Thyroid gland (tissue), 4 donors: Measurements from ENCODE around the gene INPP5A. TPM values are rescaled to one million over a fixed set of nuclear protein-coding genes. Genes with fewer than 3 reads are reported as not detected.

Experiments
- DNase-seq, 2 donors: peaks; one replicate each; pipeline ENCODE4 v3.0.0-alpha.2; 2019
- H3K27ac ChIP-seq, 3 donors: fragments of 200-600 bp; sonication (generic); 1 replicate in 2 of 3; 2 replicates in 1 of 3; pipeline ENCODE4 v1.5.1; 2016 to 2019; ENCODE audit warnings: mild to moderate bottlenecking in 1 of 3, moderate library complexity in 1 of 3
- H3K27me3 ChIP-seq: fragments of 200-600 bp; sonication (generic); one replicate; pipeline ENCODE4 v1.5.1; 2019
- H3K36me3 ChIP-seq, 2 donors: fragments of 200-600 bp; sonication (generic); one replicate each; pipeline ENCODE4 v1.5.1; 2016 to 2019
- H3K4me1 ChIP-seq, 2 donors: fragments of 200-600 bp; sonication (generic); one replicate each; pipeline ENCODE4 v1.5.1; 2017 to 2019
- H3K4me3 ChIP-seq, 3 donors: fragments of 200-600 bp; sonication (generic); replicated peaks in 1 of 3; 1 replicate in 2 of 3; 2 replicates in 1 of 3; pipeline ENCODE4 v1.5.1; 2016; ENCODE audit warnings: mild to moderate bottlenecking in 1 of 3
- H3K9me3 ChIP-seq: fragments of 200-600 bp; sonication (generic); one replicate; pipeline ENCODE4 v1.5.1; 2017
- CTCF ChIP-seq, 6 experiments: fragments of 200-600 bp in 3 of 6; fragments of 450-650 bp in 3 of 6; sonication (generic) in 3 of 6; IDR thresholded peaks; one replicate each; pipeline ENCODE4 v1.5.1; 2016 to 2019; ENCODE audit warnings: antibody characterized with exemption in 6 of 6, mild to moderate bottlenecking in 2 of 6, inconsistent platforms in 1 of 6, moderate library complexity in 1 of 6
- POLR2A ChIP-seq, 2 donors: fragments of 450-650 bp; IDR thresholded peaks; one replicate each; pipeline ENCODE4 v1.6.1; 2017; ENCODE audit warnings: antibody characterized with exemption in 2 of 2, mild to moderate bottlenecking in 2 of 2, moderate library complexity in 1 of 2
- WGBS, 2 donors: methylation state at CpG; one replicate each; pipeline ENCODE4 v1.1.5; 2017; 5-methylcytosine and 5-hydroxymethylcytosine counted together
- intact Hi-C: fragments of 100-400 bp; cut with DNase I; formaldehyde crosslinking; loops from one replicate; pipeline ENCODE4 v1.15.1; 2023
- total RNA-seq, 4 donors: library from RNA; depleted of rRNA; stranded (reverse); fragments of >200 nt; gene quantifications; one replicate each; pipeline ENCODE4 v1.2.3, GENCODE V29; 2016

INPP5A gene
- total RNA-seq, 4 donors from 2014 or later: 30.4 to 75.8 (median 41.1) TPM

- Histone ChIP-seq H3K9me3 (no peaks in the 10 kb centered on the region), H3K27me3 (no peaks in the 10 kb centered on the region), H3K4me3 (no peak overlapping the region), H3K36me3 (no peaks in the 10 kb centered on the region), H3K4me1 (peaks cover 7 to 15% of the 10 kb centered on the region in 2 donors), H3K27ac (peak overlapping the region in 1 of 3 donors; percentile 53)
- TF ChIP-seq POLR2A (IDR thresholded peaks at IDR 0.05): no peak
- no peak for TF ChIP-seq CTCF (IDR thresholded peaks at IDR 0.05)
- intact Hi-C loops: no loop called here
- no peak for DNase-seq
- 82 to 86% methylated on average over 14 to 19 of the region's 19 CpGs for WGBS, 2 donors
These were observed 28.8 kb upstream of the INPP5A start for GRCh38 chr10:132508581-132509443.

GRCh38 chr10:132509506-132510173 lies 27.9 kb upstream of the INPP5A start:
- peaks cover 7 to 15% of the 10 kb centered on the region in 2 donors for H3K4me1 ChIP-seq
- WGBS, 2 donors: 88 to 91% methylated on average over 13 to 14 of the region's 14 CpGs
- H3K27me3 ChIP-seq: no peaks in the 10 kb centered on the region
- no peak overlapping the region for H3K27ac ChIP-seq
- H3K36me3 ChIP-seq: no peaks in the 10 kb centered on the region
- DNase-seq: no peak
- no peak for TF ChIP-seq POLR2A (IDR thresholded peaks at IDR 0.05)
- intact Hi-C loops: no loop called here
- no peaks in the 10 kb centered on the region for H3K9me3 ChIP-seq
- H3K4me3 ChIP-seq: no peak overlapping the region

- intact Hi-C loops: no loop called here
- Histone ChIP-seq H3K36me3 (no peaks in the 10 kb centered on the region), H3K4me3 (no peak overlapping the region), H3K4me1 (peaks cover 7 to 15% of the 10 kb centered on the region in 2 donors), H3K27ac (no peak overlapping the region), H3K9me3 (no peaks in the 10 kb centered on the region), H3K27me3 (no peaks in the 10 kb centered on the region)
- 87 to 92% methylated on average over 6 to 7 of the region's 15 CpGs for WGBS, 2 donors
- no peak for DNase-seq
- TF ChIP-seq CTCF (IDR thresholded peaks at IDR 0.05) (no peak), POLR2A (IDR thresholded peaks at IDR 0.05) (no peak)
These were observed 27.4 kb upstream of the INPP5A start for GRCh38 chr10:132510174-132510611.

GRCh38 chr10:132511121-132512051 lies 26.2 kb upstream of the INPP5A start:
- intact Hi-C loops: no loop called here
- WGBS, 2 donors: 87% methylated on average over 23 of the region's 23 CpGs

More at GRCh38 chr10:132511121-132512051, 26.2 kb upstream of the INPP5A start:
- no peaks in the 10 kb centered on the region for H3K27me3 ChIP-seq
- H3K36me3 ChIP-seq: no peaks in the 10 kb centered on the region
- no peak overlapping the region for H3K27ac ChIP-seq
- peaks cover 7 to 22% of the 10 kb centered on the region in 2 donors for H3K4me1 ChIP-seq
- H3K9me3 ChIP-seq: no peaks in the 10 kb centered on the region
- H3K4me3 ChIP-seq: no peak overlapping the region
- DNase-seq: no peak
- TF ChIP-seq POLR2A (IDR thresholded peaks at IDR 0.05): no peak
- no peak for TF ChIP-seq CTCF (IDR thresholded peaks at IDR 0.05)
